ENCODE data around the gene RPA1. TPM values are rescaled to one million over a fixed set of nuclear protein-coding genes. Genes with fewer than 3 reads are reported as not detected.

Gene RPA1
- total RNA-seq, 1 experiment from 2014 or later, result 150 TPM

DNA sequence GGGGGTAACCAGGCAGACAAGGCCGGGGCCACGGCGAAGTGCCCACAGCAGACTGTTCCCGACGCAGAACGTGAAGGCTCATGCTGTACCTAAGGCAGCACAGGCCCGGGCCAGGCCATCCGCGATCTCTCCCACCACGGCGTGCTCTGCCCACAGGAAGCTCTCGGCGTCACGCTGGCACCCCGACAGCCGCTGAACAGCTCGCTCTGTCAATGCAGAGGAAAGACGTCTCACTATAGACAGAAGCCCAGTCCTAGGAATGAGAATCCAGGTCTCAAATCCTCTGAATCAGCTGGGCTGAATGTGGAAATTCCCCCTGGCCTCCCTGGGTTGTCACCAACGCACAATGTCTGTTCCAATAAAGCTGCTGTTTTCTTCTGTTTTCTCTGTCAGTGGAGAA is 46.5 kb upstream of the RPA1 start:
- TF ChIP-seq TCF7L2 (IDR thresholded peaks at IDR 0.05; ENCODE audit: low read depth, low read length) (no peak), SIN3A (IDR thresholded peaks at IDR 0.05; ENCODE audit: borderline replicate concordance, insufficient read depth, low read depth, low read length) (no peak), POLR2AphosphoS5 (IDR thresholded peaks at IDR 0.05; ENCODE audit: low read depth, low read length) (no peak)
- TF ChIP-seq, protein P1, sequence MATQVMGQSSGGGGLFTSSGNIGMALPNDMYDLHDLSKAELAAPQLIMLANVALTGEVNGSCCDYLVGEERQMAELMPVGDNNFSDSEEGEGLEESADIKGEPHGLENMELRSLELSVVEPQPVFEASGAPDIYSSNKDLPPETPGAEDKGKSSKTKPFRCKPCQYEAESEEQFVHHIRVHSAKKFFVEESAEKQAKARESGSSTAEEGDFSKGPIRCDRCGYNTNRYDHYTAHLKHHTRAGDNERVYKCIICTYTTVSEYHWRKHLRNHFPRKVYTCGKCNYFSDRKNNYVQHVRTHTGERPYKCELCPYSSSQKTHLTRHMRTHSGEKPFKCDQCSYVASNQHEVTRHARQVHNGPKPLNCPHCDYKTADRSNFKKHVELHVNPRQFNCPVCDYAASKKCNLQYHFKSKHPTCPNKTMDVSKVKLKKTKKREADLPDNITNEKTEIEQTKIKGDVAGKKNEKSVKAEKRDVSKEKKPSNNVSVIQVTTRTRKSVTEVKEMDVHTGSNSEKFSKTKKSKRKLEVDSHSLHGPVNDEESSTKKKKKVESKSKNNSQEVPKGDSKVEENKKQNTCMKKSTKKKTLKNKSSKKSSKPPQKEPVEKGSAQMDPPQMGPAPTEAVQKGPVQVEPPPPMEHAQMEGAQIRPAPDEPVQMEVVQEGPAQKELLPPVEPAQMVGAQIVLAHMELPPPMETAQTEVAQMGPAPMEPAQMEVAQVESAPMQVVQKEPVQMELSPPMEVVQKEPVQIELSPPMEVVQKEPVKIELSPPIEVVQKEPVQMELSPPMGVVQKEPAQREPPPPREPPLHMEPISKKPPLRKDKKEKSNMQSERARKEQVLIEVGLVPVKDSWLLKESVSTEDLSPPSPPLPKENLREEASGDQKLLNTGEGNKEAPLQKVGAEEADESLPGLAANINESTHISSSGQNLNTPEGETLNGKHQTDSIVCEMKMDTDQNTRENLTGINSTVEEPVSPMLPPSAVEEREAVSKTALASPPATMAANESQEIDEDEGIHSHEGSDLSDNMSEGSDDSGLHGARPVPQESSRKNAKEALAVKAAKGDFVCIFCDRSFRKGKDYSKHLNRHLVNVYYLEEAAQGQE (IDR thresholded peaks at IDR 0.05; ENCODE audit: insufficient read depth in 1 of 2, low read depth in 2 of 2, low read length in 1 of 2), result no peak
- TF ChIP-seq, protein P2, sequence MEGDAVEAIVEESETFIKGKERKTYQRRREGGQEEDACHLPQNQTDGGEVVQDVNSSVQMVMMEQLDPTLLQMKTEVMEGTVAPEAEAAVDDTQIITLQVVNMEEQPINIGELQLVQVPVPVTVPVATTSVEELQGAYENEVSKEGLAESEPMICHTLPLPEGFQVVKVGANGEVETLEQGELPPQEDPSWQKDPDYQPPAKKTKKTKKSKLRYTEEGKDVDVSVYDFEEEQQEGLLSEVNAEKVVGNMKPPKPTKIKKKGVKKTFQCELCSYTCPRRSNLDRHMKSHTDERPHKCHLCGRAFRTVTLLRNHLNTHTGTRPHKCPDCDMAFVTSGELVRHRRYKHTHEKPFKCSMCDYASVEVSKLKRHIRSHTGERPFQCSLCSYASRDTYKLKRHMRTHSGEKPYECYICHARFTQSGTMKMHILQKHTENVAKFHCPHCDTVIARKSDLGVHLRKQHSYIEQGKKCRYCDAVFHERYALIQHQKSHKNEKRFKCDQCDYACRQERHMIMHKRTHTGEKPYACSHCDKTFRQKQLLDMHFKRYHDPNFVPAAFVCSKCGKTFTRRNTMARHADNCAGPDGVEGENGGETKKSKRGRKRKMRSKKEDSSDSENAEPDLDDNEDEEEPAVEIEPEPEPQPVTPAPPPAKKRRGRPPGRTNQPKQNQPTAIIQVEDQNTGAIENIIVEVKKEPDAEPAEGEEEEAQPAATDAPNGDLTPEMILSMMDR (IDR thresholded peaks at IDR 0.05), result no peak
- in situ Hi-C loops (cut with HindIII; ENCODE audit: low pct_unique_long_range_greater_than_20kb, low sequenced_read_pairs) (no loop called here), intact Hi-C loops (cut with micrococcal nuclease; ENCODE audit: unreplicated experiment) (loop anchor here (5.0 kb wide), 1 partner anchor 61 kb away; the partner anchor contains the start of gene WDR81)
- no peak for ATAC-seq
- H3K4me3 ChIP-seq (ENCODE audit: low read depth in 2 of 2, low read length in 2 of 2), result no peak overlapping the region
- no TSS peak for BruUV-seq (replicated peaks)
- H3K27ac ChIP-seq (ENCODE audit: low read length), result no peak overlapping the region; the same call in 1 of the 2 replicates
- no peak for DNase-seq (ENCODE audit: low read depth, low spot score)
- no peaks in the 10 kb centered on the region; the same call in 1 of the 2 replicates for H3K36me3 ChIP-seq (ENCODE audit: control insufficient read depth, insufficient read depth, low read length)
- no peaks in the 10 kb centered on the region for H3K9me3 ChIP-seq (ENCODE audit: control insufficient read depth, insufficient read depth, low read depth, low read length)
- H3K4me1 ChIP-seq (ENCODE audit: control insufficient read depth, insufficient read depth, low read length), result peaks cover 15% of the 10 kb centered on the region
- POLR2A ChIA-PET, result no interaction called here
- CTCF ChIA-PET, result interaction anchor here (0.6 to 2.6 kb wide), 4 partner anchors 56 to 70 kb away, joined by 4 to 16 read pairs (median 4); no protein-coding TSS in a partner anchor
- H3K27me3 ChIP-seq (ENCODE audit: control insufficient read depth, insufficient read depth, low read length), result no peaks in the 10 kb centered on the region

DNA sequence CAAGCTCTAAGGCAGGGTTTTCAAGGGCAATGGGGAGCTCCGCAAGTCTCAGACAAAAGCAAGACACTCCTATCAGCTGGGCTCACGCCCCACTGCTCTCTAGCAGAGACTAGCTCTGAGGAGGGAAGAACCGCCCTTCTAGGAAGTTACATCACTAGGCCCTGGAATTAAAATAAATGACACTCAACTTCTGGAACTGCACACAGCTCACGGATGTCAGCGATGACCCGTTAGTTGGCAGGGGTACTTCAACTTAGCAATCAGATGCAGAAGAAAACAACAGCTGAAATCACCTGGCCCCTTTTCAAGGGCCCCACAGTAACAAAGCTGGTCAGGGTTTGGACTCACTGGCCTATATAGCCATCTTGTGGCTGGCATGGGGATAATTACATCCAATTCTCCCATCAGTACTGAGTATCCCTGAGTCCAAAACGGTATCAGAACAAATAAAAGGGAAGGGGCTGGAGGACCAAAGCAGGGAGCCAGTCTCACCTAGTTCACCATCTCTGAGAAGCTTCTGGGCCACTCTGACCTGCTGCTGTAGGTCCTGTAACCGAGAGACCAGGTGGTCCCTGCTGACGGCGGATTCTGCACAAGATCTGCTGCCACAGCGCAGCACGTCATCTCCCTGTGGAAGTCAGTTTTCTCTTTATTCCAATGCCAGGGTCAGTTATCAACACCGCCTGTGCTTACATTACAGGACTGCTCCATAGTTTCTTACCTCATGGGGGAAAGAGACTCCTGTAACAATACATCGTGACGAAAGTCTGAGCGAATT is 45.8 kb upstream of the RPA1 start:
- POLR2A ChIA-PET, result no interaction called here
- Histone ChIP-seq H3K36me3 (ENCODE audit: control insufficient read depth, insufficient read depth, low read length) (no peaks in the 10 kb centered on the region; the same call in 1 of the 2 replicates), H3K27me3 (ENCODE audit: control insufficient read depth, insufficient read depth, low read length) (no peaks in the 10 kb centered on the region), H3K4me1 (ENCODE audit: control insufficient read depth, insufficient read depth, low read length) (peaks cover 15% of the 10 kb centered on the region), H3K9me3 (ENCODE audit: control insufficient read depth, insufficient read depth, low read depth, low read length) (no peaks in the 10 kb centered on the region), H3K4me3 (ENCODE audit: low read depth in 2 of 2, low read length in 2 of 2) (no peak overlapping the region), H3K27ac (ENCODE audit: low read length) (no peak overlapping the region; the same call in 1 of the 2 replicates)
- peak; percentile 68 for ATAC-seq
- BruUV-seq (replicated peaks), result no TSS peak
- intact Hi-C loops (cut with micrococcal nuclease; ENCODE audit: unreplicated experiment), result loop anchor here (5.0 kb wide), 1 partner anchor 62 kb away; the partner anchor contains the start of gene WDR81
- in situ Hi-C loops (cut with HindIII; ENCODE audit: low pct_unique_long_range_greater_than_20kb, low sequenced_read_pairs), result no loop called here
- CTCF ChIA-PET, result interaction anchor here (1.3 to 2.6 kb wide), 3 partner anchors 63 to 70 kb away, joined by 4 to 16 read pairs (median 5); no protein-coding TSS in a partner anchor
- no peak for TF ChIP-seq POLR2AphosphoS5 (IDR thresholded peaks at IDR 0.05; ENCODE audit: low read depth, low read length)
- TF ChIP-seq, protein P2 (IDR thresholded peaks at IDR 0.05), result no peak; the same call in 1 of the 2 replicates
- TF ChIP-seq, protein P1 (IDR thresholded peaks at IDR 0.05; ENCODE audit: insufficient read depth in 1 of 2, low read depth in 2 of 2, low read length in 1 of 2), result no peak
- TF ChIP-seq SIN3A (IDR thresholded peaks at IDR 0.05; ENCODE audit: borderline replicate concordance, insufficient read depth, low read depth, low read length), result no peak
- no peak for TF ChIP-seq TCF7L2 (IDR thresholded peaks at IDR 0.05; ENCODE audit: low read depth, low read length)
- peak; percentile 8 for DNase-seq (ENCODE audit: low read depth, low spot score)
